OCI-LY3 (cell line): ENCODE results near the gene COMMD7.

Experiments used
- CTCF ChIP-seq: fragments of 200-600, 300-600 bp; sonication (generic); IDR thresholded peaks from 2 replicates; pipeline ENCODE4 v1.5.1; 2014; ENCODE audit warnings: antibody characterized with exemption, low read length, low read depth
- EZH2phosphoT487 ChIP-seq: fragments of 200-600 bp; shearing (Covaris generic); IDR thresholded peaks from 2 replicates; pipeline ENCODE4 v1.6.1; 2018; ENCODE audit warnings: antibody characterized with exemption, mixed run types, low read depth

GRCh38 chr20:32695089-32695488 lies 48.2 kb downstream of the COMMD7 start:
- TF ChIP-seq CTCF (no peak), EZH2phosphoT487 (no peak)
